ENCODE measurements around the gene PPIH. TPM values are rescaled to one million over a fixed set of nuclear protein-coding genes. Genes with fewer than 3 reads are reported as not detected.
"Not testable (repeated sequence)": the region's sequence is repeated elsewhere in the genome, so short reads cannot be mapped to it uniquely, and the experiment has no call there.

Gene PPIH
- polyA plus RNA-seq, 5 donors: 49.9 to 70.1 (median 60.5) TPM

DNA sequence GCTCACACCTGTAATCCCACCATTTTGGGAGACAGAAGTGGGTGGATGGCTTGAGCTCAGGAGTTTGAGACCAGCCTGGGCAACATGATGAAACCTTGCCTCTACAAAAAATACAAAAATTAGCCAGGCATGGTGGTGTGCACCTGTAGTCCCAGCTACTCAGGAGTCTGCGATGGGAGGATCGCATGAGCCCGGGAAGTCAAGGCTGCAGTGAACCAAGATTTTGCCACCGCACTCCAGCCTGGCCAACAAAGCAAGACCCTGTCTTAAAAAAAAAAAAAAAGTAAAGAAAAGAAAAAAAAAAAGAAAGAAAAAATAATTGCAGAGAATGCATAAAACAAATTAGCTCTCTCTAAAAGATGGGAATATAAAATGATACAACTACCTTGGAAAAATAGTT lies 67.6 kb downstream of the PPIH start:
- DNase-seq: not testable (repeated sequence)

Other genes with a start within 250 kb of the PPIH start
- 1 to 10 TPM; 2.1 to 3.6 (median 3.1) TPM for gene ZMYND12, start 202.4 kb upstream of the PPIH start, polyA plus RNA-seq (ENCODE audit: insufficient read depth in 1 of 5, insufficient read length in 5 of 5, low replicate concordance in 1 of 5)
- 10 to 100 TPM; 64.6 to 72.1 (median 67.7) TPM for gene PPCS, start 201.9 kb upstream of the PPIH start, polyA plus RNA-seq (ENCODE audit: insufficient read depth in 1 of 5, insufficient read length in 5 of 5, low replicate concordance in 1 of 5)
- gene CCDC30, start 195.1 kb upstream of the PPIH start, polyA plus RNA-seq (ENCODE audit: insufficient read depth in 1 of 5, insufficient read length in 5 of 5, low replicate concordance in 1 of 5): 10 to 100 TPM in 4 of 5 donors, 1 to 10 TPM in 1; 8.6 to 16.7 (median 14.5) TPM
- gene YBX1, start 24.0 kb downstream of the PPIH start, polyA plus RNA-seq (ENCODE audit: insufficient read depth in 1 of 5, insufficient read length in 5 of 5, low replicate concordance in 1 of 5): 100 to 1,000 TPM; 477 to 663 (median 555) TPM
- 10 to 100 TPM; 12.3 to 25.6 (median 21.1) TPM for gene CLDN19, start 81.8 kb downstream of the PPIH start, polyA plus RNA-seq (ENCODE audit: insufficient read depth in 1 of 5, insufficient read length in 5 of 5, low replicate concordance in 1 of 5)
- 100 to 1,000 TPM in 1 of 5 donors, 10 to 100 TPM in 4; 79.9 to 101 (median 85.6) TPM for gene P3H1, start 108.6 kb downstream of the PPIH start, polyA plus RNA-seq (ENCODE audit: insufficient read depth in 1 of 5, insufficient read length in 5 of 5, low replicate concordance in 1 of 5)
- gene C1orf50, start 108.8 kb downstream of the PPIH start, polyA plus RNA-seq (ENCODE audit: insufficient read depth in 1 of 5, insufficient read length in 5 of 5, low replicate concordance in 1 of 5): 10 to 100 TPM in 4 of 5 donors, 1 to 10 TPM in 1; 9.6 to 14.1 (median 13.2) TPM
- gene TMEM269, start 126.6 kb downstream of the PPIH start, polyA plus RNA-seq (ENCODE audit: insufficient read depth in 1 of 5, insufficient read length in 5 of 5, low replicate concordance in 1 of 5): 1 to 10 TPM in 3 of 5 donors, under 1 TPM in 2; 0.47 to 1.5 (median 1.3) TPM
- 10 to 100 TPM; 24.0 to 30.8 (median 29.3) TPM for gene ERMAP, start 158.7 kb downstream of the PPIH start, polyA plus RNA-seq (ENCODE audit: insufficient read depth in 1 of 5, insufficient read length in 5 of 5, low replicate concordance in 1 of 5)
- 10 to 100 TPM; 66.7 to 76.4 (median 72.8) TPM for gene SVBP, start 159.0 kb downstream of the PPIH start, polyA plus RNA-seq (ENCODE audit: insufficient read depth in 1 of 5, insufficient read length in 5 of 5, low replicate concordance in 1 of 5)
- 10 to 100 TPM; 16.0 to 21.0 (median 17.7) TPM for gene ZNF691, start 188.2 kb downstream of the PPIH start, polyA plus RNA-seq (ENCODE audit: insufficient read depth in 1 of 5, insufficient read length in 5 of 5, low replicate concordance in 1 of 5)